ENCODE measurements around the gene SRRT.

SRRT gene

GRCh38 chr7:100861616-100861985 lies 13.3 kb upstream of the SRRT start:
- peaks cover 0 to 9% of the 10 kb centered on the region in 2 experiments; a peak in 2 of 3 replicates for H3K36me3 ChIP-seq (ENCODE audit: control insufficient read depth in 2 of 2, insufficient read depth in 1 of 2, low read length in 2 of 2)
- H3K27ac ChIP-seq (ENCODE audit: extremely low read depth, low read depth, low read length) = no peak overlapping the region
- 0 out of 2 replicates have a peak, but pooled peaks have one; percentile 2 for TF ChIP-seq GLIS2 (tag by site-specific recombination; IDR thresholded peaks at IDR 0.05)
- TF ChIP-seq, protein P1, sequence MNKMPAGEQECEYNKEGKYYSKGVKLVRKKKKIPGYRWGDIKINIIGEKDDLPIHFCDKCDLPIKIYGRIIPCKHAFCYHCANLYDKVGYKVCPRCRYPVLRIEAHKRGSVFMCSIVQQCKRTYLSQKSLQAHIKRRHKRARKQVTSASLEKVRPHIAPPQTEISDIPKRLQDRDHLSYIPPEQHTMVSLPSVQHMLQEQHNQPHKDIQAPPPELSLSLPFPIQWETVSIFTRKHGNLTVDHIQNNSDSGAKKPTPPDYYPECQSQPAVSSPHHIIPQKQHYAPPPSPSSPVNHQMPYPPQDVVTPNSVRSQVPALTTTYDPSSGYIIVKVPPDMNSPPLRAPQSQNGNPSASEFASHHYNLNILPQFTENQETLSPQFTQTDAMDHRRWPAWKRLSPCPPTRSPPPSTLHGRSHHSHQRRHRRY (tag by site-specific recombination; IDR thresholded peaks at IDR 0.05) = no peak
- H3K4me1 ChIP-seq (ENCODE audit: control insufficient read depth, insufficient read depth, low read length) = no peaks in the 10 kb centered on the region
- POLR2A ChIA-PET = interaction anchor here (1.2 kb wide), 1 partner anchor 9 kb away, joined by 4 read pairs; the partner anchor contains the start of gene SLC12A9
- no peak overlapping the region for H3K4me3 ChIP-seq (ENCODE audit: low read depth, low read length)
- CTCF ChIA-PET = no interaction called here
- H3K9me3 ChIP-seq (ENCODE audit: control insufficient read depth, insufficient read depth, low read depth, low read length) = no peaks in the 10 kb centered on the region

DNA sequence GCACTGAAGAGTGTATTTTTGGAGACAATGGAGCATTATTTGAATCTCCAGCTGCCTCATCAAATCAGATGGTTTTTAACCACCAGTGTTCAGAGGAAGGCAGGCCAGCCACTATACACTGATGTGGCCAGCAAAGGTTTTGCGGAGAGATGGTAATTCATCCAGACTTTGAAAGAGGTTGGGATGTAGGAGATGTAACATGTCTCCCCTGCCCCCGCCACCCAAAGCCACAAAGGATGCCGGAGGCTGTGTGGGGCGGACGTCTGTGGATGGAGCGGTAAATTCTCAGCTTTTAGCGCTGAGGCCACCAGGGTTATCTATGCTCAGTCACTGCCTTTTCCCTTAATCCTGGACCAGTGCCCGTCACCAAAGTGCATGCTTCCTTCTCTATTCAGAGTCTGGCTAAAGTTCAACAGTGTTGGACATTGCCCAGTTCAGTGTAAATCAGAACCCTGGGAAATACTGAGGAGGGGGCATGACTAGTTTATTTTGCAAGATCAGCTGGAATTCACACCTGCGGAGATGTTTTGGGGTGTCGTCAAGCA lies 11.4 kb upstream of the SRRT start:
- no peak overlapping the region for H3K4me3 ChIP-seq (ENCODE audit: low read depth, low read length)
- H3K4me1 ChIP-seq (ENCODE audit: control insufficient read depth, insufficient read depth, low read length) = no peaks in the 10 kb centered on the region; the same call in 1 of the 2 replicates
- TF ChIP-seq ZNF707 (tag by site-specific recombination; IDR thresholded peaks at IDR 0.05) (no peak), ZSCAN18 (tag by site-specific recombination; IDR thresholded peaks at IDR 0.05) (no peak), SCRT1 (tag by site-specific recombination; IDR thresholded peaks at IDR 0.05; ENCODE audit: borderline replicate concordance) (no peak)
- ChIA-PET CTCF (interaction anchor here (0.6 to 2.4 kb wide), 4 partner anchors 11 to 576 kb away, joined by 3 to 10 read pairs (median 3); partner anchors contain the start of gene SLC12A9), POLR2A (interaction anchor here (0.8 kb wide), 1 partner anchor 384 kb away, joined by 3 read pairs; no protein-coding TSS in a partner anchor)
- no peak overlapping the region for H3K27ac ChIP-seq (ENCODE audit: extremely low read depth, low read depth, low read length)
- no peaks in the 10 kb centered on the region for H3K9me3 ChIP-seq (ENCODE audit: control insufficient read depth, insufficient read depth, low read depth, low read length)
- H3K36me3 ChIP-seq (ENCODE audit: control insufficient read depth in 2 of 2, insufficient read depth in 1 of 2, low read length in 2 of 2) = peaks cover 0 to 9% of the 10 kb centered on the region in 2 experiments; a peak in 2 of 3 replicates

- H3K36me3 ChIP-seq (ENCODE audit: control insufficient read depth in 2 of 2, insufficient read depth in 1 of 2, low read length in 2 of 2) = peaks cover 4 to 9% of the 10 kb centered on the region in 2 experiments; a peak in 2 of 3 replicates
- ChIA-PET POLR2A (interaction anchor here (0.8 kb wide), 1 partner anchor 385 kb away, joined by 3 read pairs; no protein-coding TSS in a partner anchor), CTCF (interaction anchor here (0.6 to 2.4 kb wide), 5 partner anchors 9 to 1479 kb away, joined by 3 to 10 read pairs (median 3); partner anchors contain the start of gene SLC12A9)
Measured at GRCh38 chr7:100864263-100864845, 10.5 kb upstream of the SRRT start.

More at GRCh38 chr7:100864263-100864845, 10.5 kb upstream of the SRRT start:
- H3K4me1 ChIP-seq (ENCODE audit: control insufficient read depth, insufficient read depth, low read length) = no peaks in the 10 kb centered on the region; the same call in 1 of the 2 replicates
- H3K9me3 ChIP-seq (ENCODE audit: control insufficient read depth, insufficient read depth, low read depth, low read length) = no peaks in the 10 kb centered on the region
- no peak overlapping the region for H3K27ac ChIP-seq (ENCODE audit: extremely low read depth, low read depth, low read length)
- TF ChIP-seq ZFP41 (tag by site-specific recombination; IDR thresholded peaks at IDR 0.05; ENCODE audit: borderline replicate concordance) (no peak), KLF9 (tag by site-specific recombination; IDR thresholded peaks at IDR 0.05; ENCODE audit: low read depth) (no peak), MZF1 (tag by site-specific recombination; IDR thresholded peaks at IDR 0.05; ENCODE audit: borderline replicate concordance) (no peak), ZNF610 (tag by site-specific recombination; IDR thresholded peaks at IDR 0.05; ENCODE audit: borderline replicate concordance) (no peak), ZBTB1 (tag by site-specific recombination; IDR thresholded peaks at IDR 0.05) (no peak), ZNF449 (tag by site-specific recombination; IDR thresholded peaks at IDR 0.05) (no peak), YY2 (tag by site-specific recombination; IDR thresholded peaks at IDR 0.05) (no peak)
- TF ChIP-seq, protein P2, sequence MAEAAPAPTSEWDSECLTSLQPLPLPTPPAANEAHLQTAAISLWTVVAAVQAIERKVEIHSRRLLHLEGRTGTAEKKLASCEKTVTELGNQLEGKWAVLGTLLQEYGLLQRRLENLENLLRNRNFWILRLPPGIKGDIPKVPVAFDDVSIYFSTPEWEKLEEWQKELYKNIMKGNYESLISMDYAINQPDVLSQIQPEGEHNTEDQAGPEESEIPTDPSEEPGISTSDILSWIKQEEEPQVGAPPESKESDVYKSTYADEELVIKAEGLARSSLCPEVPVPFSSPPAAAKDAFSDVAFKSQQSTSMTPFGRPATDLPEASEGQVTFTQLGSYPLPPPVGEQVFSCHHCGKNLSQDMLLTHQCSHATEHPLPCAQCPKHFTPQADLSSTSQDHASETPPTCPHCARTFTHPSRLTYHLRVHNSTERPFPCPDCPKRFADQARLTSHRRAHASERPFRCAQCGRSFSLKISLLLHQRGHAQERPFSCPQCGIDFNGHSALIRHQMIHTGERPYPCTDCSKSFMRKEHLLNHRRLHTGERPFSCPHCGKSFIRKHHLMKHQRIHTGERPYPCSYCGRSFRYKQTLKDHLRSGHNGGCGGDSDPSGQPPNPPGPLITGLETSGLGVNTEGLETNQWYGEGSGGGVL (tag by site-specific recombination; IDR thresholded peaks at IDR 0.05) = no peak
- no peak overlapping the region for H3K4me3 ChIP-seq (ENCODE audit: low read depth, low read length)

All from HEK293 (cell line).